Forelimb muscle (tissue), 1 donor: ENCODE data around the gene SCPEP1. TPM values are rescaled to one million over a fixed set of nuclear protein-coding genes. Genes with fewer than 3 reads are reported as not detected.
"Not testable (repeated sequence)": the region's sequence is repeated elsewhere in the genome, so short reads cannot be mapped to it uniquely, and the experiment has no call there.

Experiments used
- DNase-seq: peaks from one replicate; pipeline ENCODE4 v3.0.0-alpha.2; 2013; ENCODE audit warnings: low read depth
- polyA plus RNA-seq: library from polyadenylated mRNA; unstranded; fragments of 120-200 nt; gene quantifications from one replicate; pipeline ENCODE4 v1.2.1, GENCODE V29; 2013; ENCODE audit not compliant: insufficient read length

Gene SCPEP1, protein sequence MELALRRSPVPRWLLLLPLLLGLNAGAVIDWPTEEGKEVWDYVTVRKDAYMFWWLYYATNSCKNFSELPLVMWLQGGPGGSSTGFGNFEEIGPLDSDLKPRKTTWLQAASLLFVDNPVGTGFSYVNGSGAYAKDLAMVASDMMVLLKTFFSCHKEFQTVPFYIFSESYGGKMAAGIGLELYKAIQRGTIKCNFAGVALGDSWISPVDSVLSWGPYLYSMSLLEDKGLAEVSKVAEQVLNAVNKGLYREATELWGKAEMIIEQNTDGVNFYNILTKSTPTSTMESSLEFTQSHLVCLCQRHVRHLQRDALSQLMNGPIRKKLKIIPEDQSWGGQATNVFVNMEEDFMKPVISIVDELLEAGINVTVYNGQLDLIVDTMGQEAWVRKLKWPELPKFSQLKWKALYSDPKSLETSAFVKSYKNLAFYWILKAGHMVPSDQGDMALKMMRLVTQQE
- 15.9 TPM for polyA plus RNA-seq

GRCh38 chr17:56977673-56978395, at the start of gene SCPEP1:
Gene SCPEP1 (plus strand): TSS chr17:56978131. CDS start chr17:56978160, 29 bp downstream.
- DNase-seq, result no peak

- DNase-seq, result no peak
Measured at GRCh38 chr17:56928586-56928985, 49.3 kb upstream of the SCPEP1 start.

DNA sequence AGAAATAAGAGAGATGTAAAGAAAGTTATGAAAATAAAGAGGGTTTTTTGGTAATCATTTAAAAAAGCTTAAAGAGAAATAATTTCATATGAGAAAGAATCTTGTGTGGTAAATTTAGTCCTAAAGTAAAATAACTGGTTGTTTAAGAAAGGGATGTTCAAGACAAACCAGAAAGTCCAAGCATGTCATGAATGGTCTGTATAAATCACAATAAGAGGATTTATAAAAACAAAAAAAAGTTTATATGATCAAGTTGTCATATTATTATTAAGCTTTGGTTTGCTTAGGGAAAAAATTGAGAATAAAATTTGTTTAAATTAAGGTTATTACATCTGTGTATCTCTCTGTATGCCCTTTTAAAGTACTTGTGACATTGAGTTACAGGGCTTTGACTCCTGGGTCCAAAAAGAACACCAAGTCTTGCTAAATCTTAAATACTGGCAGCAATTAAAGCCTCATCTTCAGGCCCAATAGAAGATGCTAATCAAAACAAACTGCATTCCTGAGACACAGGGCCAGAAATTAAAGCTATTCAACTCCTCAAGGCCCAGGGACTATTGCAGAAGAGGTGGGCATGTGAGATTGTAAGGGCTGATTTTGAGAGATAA, 48.5 kb upstream of the SCPEP1 start:
- DNase-seq, result no peak

- no peak for DNase-seq
Measured at GRCh38 chr17:56930739-56931337, 47.1 kb upstream of the SCPEP1 start.

DNA sequence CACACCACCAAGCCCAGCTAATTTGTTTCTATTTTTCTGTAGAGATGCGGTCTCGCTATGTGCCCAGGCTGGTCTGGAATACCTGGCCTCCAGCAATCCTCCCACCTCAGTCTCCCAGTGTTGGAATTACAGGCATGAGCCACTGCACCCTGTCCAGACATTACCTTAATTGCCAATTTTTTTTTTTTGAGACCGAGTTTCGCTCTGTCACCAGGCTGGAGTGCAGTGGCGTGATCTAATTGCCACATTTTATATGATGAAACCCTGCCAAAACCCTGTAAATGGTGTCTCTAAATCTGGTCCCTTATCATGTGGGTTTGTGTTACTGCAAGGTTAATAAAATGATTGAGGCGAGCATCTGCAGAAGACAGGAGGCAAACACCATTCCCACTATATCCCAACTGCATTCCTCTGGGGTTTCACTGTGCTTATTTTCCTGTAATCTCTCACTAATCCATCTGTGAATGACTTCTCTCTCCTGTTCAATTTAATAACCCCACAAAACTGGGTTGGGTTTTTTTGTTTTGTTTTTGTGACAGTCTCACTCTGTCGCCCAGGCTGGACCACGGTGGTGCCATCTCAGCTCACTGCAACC, 44.7 kb upstream of the SCPEP1 start:
- no peak for DNase-seq

GRCh38 chr17:56933868-56934267, 44.1 kb upstream of the SCPEP1 start:
- no peak for DNase-seq

GRCh38 chr17:56934280-56934679, 43.7 kb upstream of the SCPEP1 start:
- DNase-seq, result no peak

GRCh38 chr17:56935461-56935860, 42.5 kb upstream of the SCPEP1 start:
- no peak for DNase-seq

GRCh38 chr17:56936697-56937322, 41.1 kb upstream of the SCPEP1 start:
- DNase-seq, result no peak

- DNase-seq, result no peak
Measured at GRCh38 chr17:56937687-56938086, 40.2 kb upstream of the SCPEP1 start.

DNA sequence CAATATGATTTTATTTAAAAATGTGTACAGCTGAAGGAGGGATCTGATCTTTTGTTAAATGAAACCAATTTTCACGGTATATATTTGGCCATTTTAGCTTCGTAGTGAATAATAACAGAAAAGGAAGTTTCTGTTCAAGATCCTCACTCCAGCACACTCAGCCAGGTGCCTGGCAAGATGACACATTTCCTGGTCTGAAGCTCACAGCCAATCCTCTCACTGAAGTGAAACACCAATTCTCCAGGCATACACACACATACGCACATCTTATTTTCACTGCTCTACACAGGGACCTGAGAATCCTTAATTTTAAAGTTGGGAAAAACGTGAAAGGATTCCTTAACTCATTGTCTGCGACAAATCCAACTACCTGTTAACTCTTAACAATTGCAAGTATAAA, 39.7 kb upstream of the SCPEP1 start:
- not testable (repeated sequence) for DNase-seq

DNA sequence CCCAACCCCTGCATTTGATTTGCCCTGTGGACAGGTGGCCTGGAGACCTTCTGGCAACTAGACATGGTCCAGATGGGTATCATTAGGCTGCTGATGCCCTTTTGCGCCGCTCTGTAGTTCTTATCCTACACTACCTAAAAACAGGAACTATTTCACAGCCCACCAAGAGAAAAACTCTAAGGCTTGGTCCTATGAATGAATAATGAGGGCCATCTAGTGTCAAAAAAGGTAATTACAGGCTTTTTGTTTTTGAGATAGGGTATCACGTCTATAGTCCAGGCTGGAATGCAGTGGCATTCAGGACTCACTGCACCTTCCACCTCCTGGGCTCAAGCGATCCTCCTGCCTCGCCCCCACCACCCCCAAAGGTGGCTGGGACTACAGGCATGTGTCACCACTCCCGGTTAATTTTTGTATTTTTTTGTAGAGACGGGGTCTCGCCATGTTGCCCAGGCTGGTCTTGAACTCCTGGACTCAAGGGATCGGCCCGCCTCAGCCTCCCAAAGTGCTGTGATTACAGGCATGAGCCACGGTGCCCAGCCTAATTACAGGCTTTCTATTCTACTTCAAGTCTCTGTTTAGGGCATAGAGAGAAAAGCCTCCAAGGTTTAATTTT, 38.0 kb upstream of the SCPEP1 start:
- DNase-seq, result peak; percentile 22

- no peak for DNase-seq
Measured at GRCh38 chr17:56943505-56944125, 34.3 kb upstream of the SCPEP1 start.

DNA sequence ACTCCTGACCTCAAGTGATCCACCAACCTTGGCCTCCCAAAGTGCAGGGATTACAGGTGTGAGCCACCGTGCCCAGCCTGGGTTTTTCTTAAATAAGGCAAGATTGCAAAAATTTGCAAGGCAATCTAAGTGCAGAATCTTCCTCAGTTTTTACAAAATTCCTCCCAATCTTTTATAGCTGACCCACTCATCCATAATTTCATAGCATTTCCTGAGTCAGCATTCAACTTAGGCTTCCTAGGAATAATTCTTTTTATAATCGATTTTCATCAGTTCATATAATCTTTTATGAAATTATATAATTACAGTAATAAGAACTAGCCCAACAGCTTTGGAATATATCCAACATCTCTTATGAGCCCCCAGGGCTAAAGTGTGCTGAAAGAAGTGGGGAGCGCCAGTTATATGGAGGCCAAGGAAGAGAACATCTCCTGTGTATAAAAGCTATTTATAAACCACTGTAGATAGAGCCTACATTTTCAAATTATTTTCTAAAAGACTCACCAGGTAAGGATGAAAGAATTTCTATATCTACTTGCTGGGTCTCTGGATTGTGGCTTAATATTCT, 31.9 kb upstream of the SCPEP1 start:
- DNase-seq, result no peak

DNA sequence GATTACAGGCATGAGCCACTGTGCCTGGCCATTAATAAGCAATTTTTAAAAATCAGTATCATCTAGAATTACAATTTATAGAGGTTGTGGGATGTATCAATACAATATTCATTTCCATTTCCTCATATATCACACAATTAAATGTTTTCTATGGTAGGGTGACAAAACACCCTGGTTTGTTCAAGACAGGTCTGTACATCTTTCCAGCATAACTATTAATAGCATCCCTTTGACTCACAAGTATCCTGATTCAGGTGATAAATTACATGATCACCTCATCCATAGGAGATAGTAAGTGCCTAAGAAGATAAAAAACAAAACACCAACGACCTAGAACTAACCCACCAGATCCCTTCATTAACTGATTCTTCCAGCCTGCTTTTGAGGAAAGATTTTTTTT, 30.2 kb upstream of the SCPEP1 start:
- DNase-seq, result no peak

DNA sequence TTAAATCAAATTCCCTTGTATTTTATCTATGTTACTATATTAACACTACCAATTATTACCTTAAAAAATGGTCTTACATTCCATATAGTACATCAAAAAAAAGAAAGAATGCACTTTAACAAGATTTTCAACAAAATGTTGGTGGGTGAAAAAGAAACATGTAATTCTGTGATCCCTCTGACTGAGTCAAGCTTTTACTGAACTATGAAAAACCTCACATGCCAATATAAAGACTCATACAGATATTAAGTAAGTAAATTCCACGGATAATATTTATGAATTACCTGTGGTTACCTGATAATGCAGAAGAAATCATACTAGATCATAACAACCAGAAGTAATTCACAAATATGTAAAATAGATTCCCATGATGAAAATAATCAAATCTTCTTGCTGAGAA, 29.4 kb upstream of the SCPEP1 start:
- no peak for DNase-seq

- DNase-seq, result no peak
Measured at GRCh38 chr17:56949595-56949994, 28.3 kb upstream of the SCPEP1 start.

DNA sequence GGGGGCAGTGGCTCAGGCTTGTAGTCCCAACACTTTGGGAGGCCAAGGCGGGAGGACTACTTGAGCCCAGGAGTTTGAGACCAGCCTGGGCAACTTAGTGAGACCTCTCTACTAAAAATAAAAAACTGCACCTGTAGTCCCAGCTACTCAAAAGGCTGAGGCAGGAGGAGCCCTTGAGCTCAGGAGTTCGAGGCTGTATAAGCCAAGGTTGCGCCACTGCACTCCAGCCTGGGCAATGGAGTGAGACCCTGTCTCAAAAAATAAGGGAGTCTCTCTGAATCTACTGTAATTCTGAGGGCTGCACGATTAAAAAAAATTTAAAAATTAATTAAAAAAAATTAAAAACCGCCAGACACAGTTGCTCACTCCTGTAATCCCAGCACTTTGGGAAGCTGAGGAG, 20.9 kb upstream of the SCPEP1 start:
- DNase-seq, result no peak

GRCh38 chr17:56960596-56961538, 17.1 kb upstream of the SCPEP1 start, which contains the start of gene COIL:
Gene COIL (minus strand): TSS chr17:56961050. CDS start chr17:56961019, 31 bp downstream.
- peak; percentile 73 for DNase-seq
